ENCODE measurements around the gene SMIM29.
A peak's percentile ranks its signal among the peaks of the same experiment; 100 is the strongest.

Gene SMIM29

DNA sequence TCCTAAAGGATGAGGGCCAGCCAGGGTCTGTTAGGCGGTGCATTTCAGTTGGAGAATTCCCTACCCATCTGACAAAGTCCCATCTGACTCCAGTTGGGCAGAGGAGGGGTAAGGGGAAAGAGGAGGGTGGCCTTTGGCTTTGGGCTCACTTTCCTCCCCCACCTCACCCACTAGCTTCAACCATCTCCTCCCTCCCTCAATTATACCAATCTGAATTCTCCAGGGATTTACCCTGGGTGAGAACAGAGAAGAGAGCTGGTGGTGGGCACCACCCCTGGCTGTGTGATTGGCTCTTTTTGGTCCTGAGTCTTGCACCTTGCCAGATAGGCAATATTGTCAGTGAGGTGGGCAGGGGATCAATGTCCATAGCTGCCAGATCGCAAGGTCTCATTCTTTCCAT lies 8.9 kb downstream of the SMIM29 start:
- no peak for DNase-seq

DNA sequence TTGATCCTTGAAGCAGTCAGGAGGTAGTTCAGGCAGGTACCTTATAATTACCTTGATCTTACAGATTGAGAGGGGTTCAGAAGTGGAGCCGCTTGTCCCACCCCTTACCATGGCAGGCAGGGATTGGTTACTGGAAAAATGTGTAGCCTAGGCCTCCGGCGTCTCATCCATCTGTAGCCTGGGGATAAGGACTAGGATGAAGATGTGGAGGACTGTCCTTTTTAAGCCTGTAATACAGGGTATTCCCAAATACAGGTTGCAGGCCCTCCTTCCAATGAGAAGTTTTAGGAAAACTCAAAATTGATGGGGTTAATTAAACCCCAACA lies 9.3 kb downstream of the SMIM29 start:
- DNase-seq = no peak

DNA sequence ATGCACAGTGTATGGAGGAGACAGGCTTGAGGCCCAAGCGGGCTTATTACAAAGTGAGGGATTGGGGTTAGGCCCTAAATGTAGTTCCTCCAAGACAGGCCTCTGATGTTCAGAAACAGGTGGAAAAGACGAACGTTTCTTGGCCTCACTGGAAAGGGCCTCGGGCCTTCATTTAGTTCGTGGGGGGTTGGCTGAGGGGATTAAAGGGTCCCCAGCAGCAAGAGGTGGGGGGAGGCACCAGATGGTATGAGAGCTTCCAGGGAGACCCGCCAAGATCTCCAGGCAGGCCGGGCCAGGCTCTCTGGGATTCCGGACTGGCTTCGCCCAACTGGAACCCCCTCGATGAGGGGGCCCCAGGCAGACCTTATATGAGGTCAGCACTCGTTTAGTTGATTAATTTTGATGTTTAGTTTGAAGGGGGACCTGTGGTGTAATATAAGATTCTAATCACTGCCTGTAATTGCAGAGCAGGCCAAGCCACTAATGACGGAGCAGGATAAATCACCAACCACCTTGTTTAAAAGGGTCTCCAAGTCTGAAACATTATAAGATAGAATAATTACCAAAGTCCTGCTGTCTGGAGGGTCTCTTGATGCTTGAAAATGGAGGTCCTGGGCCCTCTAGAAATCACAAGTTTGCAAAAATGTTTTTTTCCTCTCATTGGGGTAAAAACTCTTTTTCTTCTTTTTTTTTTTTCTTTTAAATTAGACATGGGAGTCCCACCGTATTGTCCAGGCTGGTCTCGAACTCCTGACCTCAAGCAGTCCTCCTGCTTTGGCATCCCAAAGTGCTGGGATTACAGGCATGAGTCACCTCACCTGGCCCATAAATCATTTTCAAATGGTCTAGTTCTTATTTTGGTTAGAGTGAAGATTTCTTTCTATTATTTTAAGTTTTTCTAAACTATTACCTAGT lies 10.0 kb downstream of the SMIM29 start:
- DNase-seq = no peak

DNA sequence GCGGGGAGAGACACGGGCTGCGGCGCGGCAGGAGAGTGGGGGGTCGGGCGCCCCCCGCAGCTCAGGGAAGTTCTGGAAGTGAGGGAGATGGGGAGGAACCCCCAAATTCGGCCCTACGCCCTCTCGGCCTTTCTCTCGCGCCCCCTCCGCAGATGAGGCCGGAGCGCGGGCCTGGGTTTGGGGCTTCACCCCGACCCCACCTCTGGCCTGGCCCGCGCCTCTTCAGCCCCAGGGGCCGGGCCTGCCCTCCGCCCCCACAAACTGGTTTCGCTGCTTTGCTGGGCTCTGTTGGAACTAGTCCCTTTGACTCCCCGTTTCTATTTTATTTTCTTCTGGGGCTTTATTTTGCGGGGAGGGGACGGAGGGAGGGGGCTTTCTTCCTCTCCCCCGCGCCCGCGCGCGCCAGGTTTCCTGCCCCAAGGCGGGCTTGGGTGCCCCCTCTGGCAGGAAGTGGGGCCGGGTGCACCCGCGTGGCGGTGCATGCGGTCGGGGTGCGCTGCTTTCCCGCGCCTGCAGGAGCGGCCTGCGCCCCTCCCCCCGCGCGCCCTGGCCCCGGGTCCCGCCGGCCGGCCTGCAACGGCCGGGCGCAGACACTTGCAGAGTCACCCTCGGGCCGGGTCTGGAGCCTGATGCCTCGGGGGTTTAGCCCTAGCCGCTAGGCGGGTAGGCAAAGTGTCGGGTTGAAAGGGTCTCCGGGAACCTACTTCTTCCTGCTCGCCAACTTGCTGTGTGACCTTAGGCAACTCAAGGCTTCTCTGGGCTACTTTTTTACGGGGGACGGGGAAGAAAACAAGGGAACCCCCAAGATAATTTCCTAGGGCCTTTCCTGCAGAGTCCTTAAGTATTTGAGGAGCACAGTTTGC lies 10.9 kb downstream of the SMIM29 start:
- DNase-seq = peak; percentile 85

DNA sequence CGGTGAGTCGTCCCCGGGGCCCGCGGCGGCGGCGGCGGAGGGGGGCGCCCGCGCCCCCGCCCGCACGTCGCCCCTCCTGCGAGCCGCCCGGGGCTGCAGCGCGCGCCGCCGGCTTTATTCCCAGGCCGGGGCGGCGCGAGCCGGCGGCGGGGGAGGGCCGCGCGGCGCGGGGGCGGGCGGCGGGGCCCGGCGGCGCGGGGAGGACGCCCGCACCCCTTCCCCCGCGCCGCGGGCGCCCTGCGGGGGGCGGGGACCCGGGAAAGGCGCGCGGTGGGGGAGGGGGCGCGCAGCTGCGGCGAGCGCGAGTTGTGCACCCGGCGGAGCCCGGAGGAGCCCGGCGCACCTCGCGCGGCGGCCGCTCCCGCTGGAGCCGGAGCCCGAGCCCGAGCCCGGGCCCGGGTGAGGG lies 11.5 kb downstream of the SMIM29 start:
- DNase-seq = peak; percentile 46

DNA sequence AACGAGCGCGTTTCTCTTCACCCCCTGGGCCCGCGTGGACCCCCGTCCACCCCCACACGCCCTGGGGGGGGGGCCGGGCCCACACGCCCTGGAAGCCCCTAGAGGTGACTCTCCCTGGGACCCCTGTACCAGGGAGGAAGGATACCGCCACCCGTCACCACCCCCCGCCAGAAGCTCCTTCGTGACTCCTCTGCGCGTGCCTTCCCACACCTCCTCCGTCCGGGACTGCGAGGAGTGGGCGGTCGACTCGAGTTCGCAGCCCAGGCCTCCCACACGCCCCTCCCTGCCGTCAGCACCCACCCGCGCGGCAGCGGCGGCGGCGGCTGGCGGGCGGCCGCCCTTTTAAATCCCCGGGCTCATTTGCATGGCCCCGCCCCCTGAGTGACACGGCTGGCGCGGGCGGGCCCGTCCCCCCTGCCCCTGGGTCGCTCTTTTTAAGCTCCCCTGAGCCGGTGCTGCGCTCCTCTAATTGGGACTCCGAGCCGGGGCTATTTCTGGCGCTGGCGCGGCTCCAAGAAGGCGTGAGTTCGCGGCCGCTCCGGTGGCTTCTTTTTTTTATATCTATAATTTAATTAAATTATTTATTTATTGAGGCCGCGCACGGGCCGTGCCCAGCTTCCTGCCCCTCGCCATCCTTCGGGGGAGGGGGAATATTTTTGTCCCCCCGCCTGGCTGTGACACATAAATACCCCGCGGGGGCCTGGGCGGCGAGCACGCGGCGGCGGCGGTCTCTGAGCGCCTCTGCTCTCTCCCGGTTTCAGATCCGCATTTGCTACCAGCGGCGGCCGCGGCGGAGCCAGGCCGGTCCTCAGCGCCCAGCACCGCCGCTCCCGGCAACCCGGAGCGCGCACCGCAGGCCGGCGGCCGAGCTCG lies 12.1 kb downstream of the SMIM29 start, which contains the start of gene HMGA1:
Gene HMGA1 (plus strand): TSS at position 431 of the 873 bp plus-strand sequence. CDS start 3,908 bp downstream, outside the sequence.
- peak; percentile 93 for DNase-seq

DNA sequence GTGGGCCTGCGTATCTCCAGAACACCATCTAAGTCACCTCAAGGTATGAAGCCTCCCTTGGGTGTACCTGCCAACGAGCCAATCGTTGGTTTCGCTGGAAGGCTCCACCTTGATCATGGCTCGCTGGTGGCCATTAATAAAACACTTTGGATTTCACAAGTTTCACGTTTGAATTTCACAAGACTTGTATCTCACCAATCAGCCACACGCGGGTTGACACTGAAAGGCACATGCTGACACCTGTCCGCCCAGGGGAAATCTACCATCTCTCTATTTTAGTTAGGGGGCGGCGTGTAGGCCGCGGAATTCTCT lies 12.7 kb downstream of the SMIM29 start:
- DNase-seq = peak; percentile 66

DNA sequence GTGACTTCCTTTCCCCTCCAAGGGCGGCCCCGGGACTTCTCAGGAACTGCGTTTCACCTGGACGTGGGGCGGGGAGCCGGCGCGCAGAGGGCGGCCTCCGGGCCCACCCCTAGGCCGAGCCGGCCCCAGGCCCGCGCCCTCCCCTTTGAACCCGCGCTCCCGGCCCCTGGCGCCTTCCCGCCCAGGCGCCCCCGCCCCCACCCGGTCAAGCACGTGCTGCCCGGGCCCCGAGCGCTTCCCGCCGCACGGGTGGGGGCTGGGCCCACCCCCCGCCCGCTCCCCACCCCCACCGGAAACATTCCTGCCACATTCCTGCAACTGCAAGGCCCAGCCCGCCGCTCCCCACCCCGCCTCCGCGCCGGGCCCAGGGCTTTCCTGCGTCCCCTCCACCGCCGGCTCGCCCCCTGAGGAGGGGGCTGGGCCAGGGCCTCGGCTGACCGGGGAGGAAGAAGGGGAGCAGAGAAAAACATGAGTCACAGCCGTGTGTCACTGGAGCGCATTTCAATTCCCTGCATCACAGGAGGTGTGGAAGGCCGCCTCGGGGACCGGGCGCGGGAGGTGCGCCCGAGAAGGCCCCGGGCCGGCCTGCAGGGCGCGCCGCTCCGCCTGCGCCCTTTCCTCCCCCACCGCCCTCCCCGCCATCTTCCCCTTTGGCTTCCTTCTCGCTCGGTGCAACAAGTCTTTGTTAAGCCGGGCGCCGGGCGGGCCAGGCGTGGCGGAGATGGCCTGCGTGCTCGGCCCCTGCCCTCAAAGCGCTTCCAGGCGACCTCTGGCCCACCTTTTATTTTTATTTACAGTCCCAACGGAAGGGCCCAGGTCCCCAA lies 13.3 kb downstream of the SMIM29 start:
- DNase-seq = peak; percentile 78

DNA sequence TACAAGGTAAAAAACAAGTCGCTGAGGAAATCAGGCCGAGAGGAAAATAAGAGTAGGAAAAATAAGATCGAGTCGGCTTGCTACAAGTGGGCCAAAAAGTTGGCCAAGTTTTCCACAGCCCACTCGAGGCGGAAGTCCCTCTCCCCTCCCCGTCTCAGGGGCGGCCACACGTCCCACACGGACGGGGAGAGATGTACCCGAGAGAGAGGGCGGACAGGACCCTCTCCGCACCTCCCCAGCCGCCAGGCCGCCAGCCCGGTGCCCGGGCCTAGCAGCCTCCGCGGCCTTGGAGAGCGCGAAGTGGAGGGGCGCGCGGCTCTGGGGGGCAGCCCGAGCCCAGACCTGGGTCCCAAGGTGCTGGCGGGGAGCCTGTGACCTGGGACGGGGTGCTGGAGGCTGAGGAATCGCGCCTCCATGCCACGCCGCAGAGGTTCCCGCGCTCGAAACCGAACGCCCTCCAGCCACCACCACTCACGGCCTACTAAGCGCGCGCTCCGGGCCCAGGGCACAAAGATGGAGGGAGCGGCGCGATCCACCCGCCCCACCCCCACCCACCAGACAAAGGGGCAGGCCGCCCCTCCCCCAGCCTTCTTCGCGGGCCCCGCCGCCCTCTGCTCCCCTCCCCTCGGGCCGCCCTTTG lies 14.0 kb downstream of the SMIM29 start:
- DNase-seq = no peak

DNA sequence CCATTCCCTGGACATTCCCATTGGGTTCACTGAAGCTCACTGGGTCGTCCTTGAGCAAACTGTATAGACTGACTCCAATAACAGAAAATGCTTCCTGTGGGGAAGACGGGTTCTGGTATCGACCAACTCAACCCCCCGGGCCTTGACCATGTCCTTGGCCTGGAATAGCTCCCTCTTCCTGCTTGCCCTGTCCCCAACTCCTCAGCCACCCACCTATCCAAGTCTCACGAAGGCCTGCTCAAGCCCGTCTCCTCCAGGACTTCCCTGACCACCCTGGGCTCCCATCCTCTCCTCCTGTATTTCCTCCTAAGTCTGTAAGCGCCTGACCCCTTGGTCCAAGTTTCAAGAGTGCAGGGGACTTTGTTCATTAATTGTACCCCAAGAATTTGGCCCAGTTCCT lies 14.9 kb downstream of the SMIM29 start:
- DNase-seq = no peak

DNA sequence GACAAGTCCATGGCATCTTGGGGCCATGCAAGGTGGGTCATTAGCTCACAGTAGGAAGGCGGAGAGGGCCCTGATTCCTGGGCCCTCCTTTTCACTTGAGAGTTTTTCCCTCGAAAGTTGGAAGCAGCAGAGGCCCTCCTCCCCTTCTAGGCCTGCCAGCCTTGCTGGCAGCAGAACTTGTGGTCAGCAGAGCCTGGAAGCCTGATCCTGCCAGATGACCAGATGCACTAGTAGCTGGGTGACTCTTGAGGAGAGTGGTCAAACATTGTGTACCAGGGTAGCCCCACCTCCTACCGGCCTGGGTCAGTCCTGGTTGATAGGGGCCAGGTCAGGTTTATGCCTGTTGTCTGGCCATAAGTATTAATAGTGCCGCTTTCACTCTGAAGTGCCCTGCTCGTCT lies 15.9 kb downstream of the SMIM29 start:
- DNase-seq = no peak

DNA sequence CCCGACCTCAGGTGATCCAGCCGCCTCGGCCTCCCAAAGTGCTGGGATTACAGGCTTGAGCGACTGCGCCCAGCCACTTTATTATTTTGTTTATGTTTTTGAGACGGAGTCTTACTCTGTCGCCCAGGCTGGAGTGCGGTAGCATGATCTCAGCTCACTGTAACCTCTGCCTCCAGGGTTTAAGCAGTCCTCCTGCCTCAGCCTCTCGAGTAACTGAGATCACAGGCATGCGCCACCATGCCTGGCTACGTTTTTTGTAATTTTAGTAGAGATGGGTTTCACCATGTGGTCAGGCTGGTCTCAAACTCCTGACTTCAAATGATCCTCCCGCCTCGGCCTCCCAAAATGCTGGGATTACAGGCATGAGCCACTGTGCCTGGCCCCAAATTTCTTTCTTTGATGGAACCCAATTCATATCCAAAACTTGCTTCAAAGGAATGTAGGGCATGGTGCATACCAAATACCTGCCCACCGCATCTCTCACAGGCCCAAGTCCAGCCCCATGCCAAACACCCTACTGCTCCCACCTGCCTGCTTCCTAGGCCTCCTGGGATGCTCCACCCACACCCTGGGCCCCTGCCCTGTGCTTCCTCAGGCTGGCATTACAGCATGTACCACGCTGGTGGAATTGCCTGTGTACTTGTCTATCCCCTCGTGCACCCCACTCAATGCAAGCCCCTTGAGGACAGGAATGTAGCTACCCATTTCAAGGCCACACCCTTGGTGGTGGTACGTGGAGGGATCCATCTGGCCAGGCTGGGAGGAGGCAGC lies 17.1 kb downstream of the SMIM29 start:
- DNase-seq = no peak

DNA sequence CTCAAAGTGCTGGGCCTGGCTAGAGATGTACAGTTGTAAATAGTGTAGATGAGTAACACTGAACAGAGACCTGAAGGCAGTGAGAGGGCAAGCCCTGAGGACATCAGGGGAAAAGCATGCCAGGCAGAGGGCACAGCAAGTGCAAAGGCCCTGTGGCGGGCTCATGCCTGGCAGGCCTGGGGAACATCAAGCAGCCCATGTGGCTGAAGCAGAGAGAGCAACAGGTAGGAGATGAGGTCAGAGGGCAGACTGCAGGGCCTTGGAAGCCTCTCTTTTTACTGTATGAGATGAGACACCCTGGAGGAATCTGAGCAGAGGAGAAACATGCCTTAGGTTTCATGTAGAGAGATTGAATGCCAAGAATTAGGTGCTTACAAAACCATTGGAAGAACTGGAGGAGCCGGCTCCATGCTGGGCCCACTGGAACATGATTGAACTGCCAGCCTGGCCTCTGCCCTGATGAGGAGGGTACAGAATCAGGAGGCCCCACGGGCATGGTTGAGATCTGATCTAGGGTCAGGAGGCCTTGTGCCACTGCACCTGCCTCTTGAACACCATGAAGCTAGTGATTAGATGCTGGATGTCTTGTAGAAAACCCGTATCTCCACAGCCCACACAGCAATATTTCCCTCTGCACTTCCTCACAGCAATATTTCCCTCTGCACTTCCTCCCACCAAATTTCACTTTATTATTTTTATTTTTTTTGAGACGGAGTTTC lies 18.0 kb downstream of the SMIM29 start:
- no peak for DNase-seq

DNA sequence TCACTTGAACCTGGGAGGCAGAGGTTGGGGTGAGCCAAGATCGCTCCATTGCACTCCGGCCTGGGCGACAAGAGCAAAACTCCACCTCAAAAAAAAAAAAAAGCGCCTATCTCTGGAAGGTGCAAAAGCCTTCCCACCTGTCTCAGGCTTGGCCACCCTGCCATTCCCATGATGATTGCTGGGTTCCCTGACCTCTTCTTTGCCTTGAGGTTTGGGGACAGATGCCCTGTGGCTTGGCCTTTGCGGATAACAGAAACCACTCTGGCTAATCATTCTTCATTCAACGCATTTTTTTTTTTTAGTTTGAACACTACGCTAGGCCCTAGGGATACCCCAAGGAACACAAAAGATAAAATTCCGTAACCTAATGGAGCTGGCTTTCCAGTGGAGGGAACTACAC lies 18.9 kb downstream of the SMIM29 start:
- no peak for DNase-seq

DNA sequence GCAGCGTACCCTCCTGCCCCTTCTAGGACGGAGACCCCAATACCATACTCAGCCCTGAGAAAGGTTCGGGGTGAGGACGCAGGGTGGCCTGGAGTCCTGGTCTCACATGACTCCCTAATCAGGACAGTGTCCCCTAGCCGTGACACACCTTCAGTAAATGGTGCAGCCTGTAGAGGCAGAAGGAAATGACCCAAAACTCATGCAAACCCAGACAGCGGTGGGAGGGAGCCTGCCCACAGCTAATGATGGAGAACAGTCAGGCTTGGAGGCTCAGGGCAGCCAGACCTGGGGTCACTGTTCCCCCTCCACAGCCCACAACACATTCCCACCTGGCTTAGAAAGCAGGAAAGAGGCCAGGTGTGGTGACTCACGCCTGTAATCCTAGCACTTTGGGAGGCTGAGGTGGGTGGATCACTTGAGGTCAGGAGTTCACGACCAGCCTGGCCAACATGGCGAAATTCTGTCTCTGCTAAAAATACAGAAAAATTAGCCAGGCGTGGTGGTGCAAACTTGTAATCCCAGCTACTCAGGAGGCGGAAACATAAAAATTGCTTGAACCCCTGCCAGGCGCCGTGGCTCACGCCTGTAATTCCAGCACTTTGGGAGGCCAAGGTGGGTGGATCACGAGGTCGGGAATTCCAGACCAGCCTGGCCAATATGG lies 20.9 kb downstream of the SMIM29 start:
- DNase-seq = no peak

DNA sequence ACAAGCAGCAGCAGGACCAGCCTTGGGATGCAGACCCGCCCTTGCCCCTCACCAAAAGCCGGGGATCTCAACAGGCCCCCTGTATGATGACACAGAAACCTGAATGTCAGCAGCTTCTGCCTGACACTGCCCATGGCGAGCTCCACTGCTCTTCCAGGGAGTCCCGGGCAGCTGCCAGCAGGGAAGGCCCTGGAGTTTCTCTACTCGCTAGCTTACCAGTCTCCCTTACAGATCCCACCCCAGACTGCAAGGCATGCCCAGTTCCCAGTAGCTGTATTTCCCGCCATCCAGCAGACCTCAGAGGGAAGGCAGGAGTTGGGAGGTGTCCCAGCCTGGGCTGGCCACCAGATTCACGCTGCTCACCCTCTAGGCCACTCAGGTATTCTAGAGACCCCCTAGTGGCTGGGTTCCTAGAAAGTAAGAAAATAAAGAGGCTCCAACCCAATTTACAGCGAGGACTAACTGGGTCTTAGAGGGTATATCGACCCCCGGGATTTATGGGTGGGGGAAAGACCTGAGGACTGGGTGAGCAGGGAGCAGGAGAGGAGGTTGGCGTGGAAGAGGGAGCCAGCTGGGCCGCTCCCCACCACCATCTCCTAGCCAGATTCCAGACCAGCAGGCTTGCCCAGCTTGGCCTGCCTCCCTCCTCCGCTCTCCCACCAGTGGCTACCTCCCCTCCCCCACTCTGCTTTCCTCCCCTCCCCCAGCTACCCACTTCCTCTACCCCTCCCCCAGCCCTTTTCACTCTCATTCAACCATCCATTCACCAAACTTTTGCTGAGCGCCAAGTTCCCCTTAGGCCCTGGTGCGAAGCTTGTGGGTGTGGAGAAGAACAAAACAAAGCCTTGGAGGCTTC lies 21.8 kb downstream of the SMIM29 start:
- DNase-seq = no peak

DNA sequence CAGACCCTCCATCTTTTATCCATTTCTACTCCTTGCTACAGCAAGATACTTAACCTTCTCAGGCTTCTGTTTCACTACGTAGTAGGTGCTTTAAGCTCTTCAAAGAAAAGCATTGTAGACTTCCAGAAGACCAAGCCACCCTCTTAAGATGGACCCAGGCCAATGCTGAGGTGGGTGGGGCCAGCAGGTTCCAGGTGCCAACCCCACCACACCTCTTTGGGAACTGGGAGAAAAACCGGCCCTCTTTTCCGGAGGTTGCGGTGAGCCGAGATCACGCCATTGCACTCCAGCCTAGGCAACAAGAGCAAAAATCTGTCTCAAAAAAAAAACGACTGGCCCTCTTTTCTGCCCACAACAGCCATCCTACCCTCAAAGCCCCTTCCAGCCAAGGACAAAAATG lies 22.7 kb downstream of the SMIM29 start:
- no peak for DNase-seq

DNA sequence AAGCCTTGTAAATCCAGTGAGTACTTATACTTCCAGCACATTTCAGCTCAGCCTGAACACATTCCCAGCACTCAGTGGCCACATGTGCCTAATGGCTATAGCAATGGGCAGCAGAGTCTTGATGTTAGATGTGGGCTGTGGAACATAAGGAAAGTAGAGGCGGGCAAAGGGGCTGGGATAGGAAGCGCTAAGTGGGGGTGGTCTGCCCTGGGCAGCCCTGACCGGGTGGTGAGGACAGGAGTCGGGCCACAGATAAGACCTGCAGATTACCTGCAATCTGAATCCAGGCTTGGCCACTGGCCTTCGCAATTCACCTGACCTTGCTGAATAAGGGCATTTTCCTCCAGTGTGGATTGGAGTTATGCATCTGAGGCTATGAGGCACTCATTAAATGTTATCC lies 23.3 kb downstream of the SMIM29 start:
- DNase-seq = no peak
